Uterine smooth muscle cell (primary cell): ENCODE results near the gene ITGB8. TPM values are rescaled to one million over a fixed set of nuclear protein-coding genes. Genes with fewer than 3 reads are reported as not detected.

Experiments
- total RNA-seq: library from RNA; depleted of rRNA; stranded (reverse); fragments of >200 nt; gene quantifications from 2 replicates; pipeline ENCODE4 v1.2.3, GENCODE V29; 2014

The ITGB8 gene
- 3.7 and 3.8 TPM in 2 replicates for total RNA-seq

GRCh38 chr7:20330239-20330927 is at the start of gene ITGB8:
Gene ITGB8, plus strand, starts transcription at chr7:20330900. Its CDS starts 907 bp downstream, at chr7:20331807.

Other genes with a start within 250 kb of the ITGB8 start
- gene MACC1, start 113.5 kb upstream of the ITGB8 start, total RNA-seq = under 0.01 TPM in 2 replicates